NCI-H2081 (cell line): Measurements from ENCODE around the gene ABHD6.
"Not testable (repeated sequence)": the region's sequence is repeated elsewhere in the genome, so short reads cannot be mapped to it uniquely, and the experiment has no call there.

Experiments
- DNase-seq, 2 experiments: peaks; one replicate each; lab custom pipeline; 2025; lab: John Stamatoyannopoulos, UW

ABHD6 gene

GRCh38 chr3:58281069-58281468, 43.5 kb downstream of the ABHD6 start:
- no peak for DNase-seq

DNA sequence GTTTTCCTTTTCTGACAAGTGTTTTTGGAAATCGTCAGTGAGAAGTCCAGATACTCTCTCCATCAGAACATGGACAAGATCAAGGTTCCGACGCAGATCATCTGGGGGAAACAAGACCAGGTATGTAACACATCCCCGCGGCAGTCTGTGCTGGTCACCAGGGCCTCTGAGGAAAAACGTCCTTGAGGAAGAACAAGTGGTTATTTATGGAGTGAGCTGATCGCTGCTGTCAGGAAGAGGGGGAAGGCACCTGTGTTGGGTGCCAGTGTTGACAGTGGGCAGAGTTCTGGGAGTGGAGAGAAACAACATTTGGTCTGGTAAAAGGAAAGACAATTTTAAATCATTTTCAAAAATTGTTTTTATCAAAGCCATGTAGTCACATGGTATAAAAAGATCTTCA, 47.7 kb downstream of the ABHD6 start:
- no peak for DNase-seq

DNA sequence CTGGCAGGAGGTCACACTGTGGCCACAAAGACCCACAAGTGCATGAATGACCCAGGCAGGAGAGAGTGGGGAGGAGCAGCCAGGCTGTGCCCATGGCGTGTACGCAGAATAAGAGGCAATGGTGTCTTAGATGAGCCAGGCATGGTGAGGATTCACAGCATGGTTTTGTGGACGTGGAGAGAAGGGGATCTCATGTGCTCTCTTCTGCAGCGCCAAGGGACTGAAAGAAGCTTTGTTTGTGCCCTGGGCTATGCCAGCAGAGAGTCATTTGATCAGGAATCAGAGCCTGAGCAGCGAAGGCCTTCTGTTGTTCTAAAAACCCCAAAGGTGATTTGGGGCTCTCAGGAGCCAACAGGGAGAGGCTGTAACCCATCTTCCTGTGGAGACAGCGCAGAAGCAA, 49.8 kb downstream of the ABHD6 start:
- no peak for DNase-seq

DNA sequence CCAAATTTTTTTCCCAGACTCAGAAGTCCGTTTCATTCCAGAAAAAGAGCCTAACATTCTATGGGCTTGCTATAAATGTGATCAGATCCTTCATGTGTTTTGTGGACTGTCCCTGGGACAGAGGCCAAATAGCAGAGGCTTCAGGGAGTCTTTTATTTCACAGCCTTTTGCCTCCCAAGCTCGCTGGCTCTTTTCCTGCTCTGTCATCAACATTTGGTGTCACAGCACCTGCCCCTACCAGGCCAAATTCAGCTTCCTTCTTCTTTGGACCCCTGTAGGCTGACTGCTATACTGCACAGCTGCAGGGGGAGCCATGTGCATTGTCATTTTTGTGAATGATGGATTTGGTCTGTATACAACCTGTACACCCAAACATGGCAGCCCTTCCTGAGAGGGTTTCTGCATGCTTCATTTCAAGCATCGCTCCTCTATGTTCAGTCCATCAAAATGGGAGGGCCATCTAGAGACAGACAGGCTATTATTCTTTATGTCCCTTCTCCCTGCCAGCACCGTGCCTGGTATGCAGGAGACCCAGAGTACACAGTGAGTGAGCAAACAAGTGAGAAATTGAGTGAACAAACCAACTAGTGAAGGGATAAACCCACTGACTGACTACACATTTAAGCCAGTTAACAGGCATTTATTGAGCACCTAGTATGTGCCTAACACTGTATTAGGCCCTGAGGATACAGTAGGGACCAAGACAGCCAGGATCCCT, 50.6 kb downstream of the ABHD6 start:
- no peak for DNase-seq

DNA sequence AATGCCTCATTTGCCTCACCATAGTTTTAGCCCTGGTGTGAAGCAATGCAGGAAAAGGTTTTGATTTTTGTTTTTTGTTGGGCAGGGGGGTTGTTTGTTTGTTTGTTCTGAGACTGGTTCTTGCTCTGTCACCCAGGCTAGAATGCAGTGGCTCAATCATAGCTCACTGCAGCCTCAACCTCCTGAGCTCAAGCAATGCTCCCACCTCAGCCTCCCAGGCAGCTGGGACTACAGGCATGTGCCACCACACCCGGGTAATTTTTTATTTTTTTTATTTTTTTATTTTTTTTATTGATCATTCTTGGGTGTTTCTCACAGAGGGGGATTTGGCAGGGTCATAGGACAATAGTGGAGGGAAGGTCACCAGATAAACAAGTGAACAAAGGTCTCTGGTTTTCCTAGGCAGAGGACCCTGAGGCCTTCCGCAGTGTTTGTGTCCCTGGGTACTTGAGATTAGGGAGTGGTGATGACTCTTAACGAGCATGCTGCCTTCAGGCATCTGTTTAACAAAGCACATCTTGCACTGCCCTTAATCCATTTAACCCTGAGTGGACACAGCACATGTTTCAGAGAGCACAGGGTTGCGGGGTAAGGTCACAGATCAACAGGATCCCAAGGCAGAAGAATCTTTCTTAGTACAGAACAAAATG, 51.5 kb downstream of the ABHD6 start:
- not testable (repeated sequence) for DNase-seq

GRCh38 chr3:58290446-58290845, 52.9 kb downstream of the ABHD6 start:
- not testable (repeated sequence) for DNase-seq

GRCh38 chr3:58291671-58292338, 54.2 kb downstream of the ABHD6 start:
- DNase-seq = no peak

DNA sequence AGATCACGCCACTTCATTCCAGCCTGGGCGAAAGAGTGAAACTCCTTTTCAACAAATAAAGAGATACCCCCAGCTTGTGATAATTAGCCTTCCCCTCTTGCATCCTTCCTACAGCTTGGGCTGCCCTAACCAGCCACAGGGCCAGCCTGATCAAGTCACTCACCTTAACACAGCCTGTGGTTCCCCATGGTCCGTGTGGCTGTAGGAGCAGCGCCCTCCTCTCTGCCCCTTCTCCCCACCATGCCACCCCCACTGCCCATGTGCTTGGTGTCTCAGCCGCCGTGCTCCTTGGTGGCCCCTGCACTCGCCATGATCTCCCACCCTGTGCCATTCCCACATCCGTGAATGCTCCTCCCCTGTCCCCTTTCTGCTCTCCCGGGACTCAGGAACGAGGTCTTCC, 55.3 kb downstream of the ABHD6 start:
- DNase-seq = no peak

GRCh38 chr3:58293516-58293915, 55.9 kb downstream of the ABHD6 start:
- no peak for DNase-seq

- DNase-seq = no peak
These were observed 58.7 kb downstream of the ABHD6 start for GRCh38 chr3:58296269-58296668.

DNA sequence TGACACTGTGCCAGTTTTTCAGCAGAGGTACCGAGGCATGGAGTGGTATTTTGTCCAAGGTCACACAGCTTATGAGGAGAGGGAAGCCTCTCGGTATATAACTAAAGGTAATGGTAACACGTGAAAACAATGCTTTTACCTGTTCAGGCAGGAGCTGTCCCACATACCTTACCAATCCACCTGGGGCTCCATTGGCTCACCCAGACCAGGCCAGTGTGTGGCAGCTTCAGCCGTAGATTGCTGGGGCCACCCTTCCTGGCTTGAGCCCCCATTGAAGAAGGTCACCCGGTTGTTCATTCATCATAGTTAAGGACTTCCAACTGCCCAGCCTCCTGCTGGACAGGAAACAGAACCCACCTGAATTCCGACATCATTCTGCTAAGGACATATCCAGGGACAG, 59.3 kb downstream of the ABHD6 start:
- no peak for DNase-seq

DNA sequence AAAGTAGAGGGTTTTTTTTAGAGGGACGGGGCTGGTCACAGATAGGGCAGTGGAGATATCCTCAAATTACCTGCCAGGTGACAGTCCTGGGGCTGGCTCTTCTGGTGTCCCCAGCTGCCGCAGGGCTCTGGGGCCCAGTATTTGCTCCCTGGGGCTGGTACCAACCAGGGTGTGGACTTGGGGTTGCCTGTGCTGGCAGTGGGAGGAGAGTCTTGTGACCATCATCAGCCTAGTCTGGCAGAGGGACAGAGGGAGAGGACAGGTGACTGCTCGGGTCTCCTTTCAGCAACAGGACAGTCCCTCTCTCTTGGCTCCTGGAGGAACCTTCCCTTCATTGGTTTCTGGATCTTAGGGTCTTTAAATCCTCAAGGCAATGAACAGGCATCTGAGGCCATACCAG, 60.6 kb downstream of the ABHD6 start:
- DNase-seq = no peak

DNA sequence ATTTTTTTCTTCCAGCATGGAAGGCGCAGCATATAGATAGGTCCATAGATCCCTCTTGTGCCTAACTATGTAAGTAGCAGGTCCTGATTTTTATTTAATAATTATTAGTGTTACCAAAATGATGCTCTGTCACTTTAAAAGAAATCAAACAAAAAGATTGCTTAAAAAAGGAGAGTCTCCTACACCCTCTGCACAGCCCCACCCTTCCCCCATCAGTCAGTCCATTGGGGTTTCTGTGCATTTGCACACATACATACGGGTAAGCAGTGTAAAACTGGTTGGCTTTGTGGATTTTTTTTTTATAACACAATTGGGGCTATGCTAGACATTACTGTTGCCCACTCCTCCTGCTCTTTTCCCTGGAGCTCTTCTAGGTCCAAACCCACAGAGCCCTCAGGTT, 61.5 kb downstream of the ABHD6 start:
- no peak for DNase-seq

- DNase-seq = no peak
These were observed 62.4 kb downstream of the ABHD6 start for GRCh38 chr3:58299839-58300516.

DNA sequence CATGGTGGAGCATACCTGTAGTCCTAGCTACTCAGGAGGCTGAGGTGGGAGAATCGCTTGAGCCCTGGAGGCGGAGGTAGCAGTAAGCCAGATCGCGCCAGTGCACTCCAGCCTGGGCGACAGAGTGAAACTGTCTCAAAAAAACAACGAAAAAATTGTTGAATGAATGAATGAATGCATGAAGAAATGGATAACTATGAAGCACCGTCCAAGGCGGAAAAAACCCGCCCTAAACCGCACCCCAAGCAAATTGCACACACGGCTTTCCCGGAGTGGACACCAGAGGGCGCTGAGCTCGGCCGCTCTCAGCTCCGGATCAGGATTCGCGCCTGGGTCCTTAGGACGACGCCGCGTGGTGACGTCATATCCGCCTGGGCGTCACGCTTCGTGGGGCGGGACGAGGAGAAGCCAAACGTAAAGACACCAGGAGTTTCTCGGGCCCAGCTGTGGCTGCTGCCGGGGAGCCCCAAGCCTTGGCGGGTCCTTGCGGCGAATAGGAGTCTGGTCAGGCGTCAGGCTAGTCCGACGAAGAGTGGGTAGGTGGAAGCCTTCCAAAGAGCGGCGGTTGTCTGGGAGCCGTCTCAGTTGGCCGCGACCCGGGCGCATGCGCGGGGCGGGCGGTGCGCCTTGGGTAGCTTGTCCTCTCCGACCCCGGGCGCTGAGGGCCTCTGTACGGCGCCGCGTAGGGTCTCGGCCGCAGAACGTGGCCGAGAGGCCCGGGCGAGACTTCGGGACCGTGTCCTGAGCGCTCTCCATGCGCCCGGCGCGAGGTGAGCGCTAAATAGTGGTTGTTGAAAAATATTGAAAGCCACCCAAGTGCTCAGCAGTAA, 68.5 kb downstream of the ABHD6 start, which contains the start of the genes HTD2 and RPP14:
Gene HTD2, plus strand, starts transcription at position 639 of the 830 bp plus-strand sequence. CDS start 11,094 bp downstream, outside the sequence.
Gene RPP14, plus strand, starts transcription at position 364 of the 830 bp plus-strand sequence. CDS start 4,085 bp downstream, outside the sequence.
- peak; percentile 91 to 92 for DNase-seq

GRCh38 chr3:58307639-58308215, 70.1 kb downstream of the ABHD6 start:
- DNase-seq = peak; percentile 21 to 48

GRCh38 chr3:58308728-58309127, 71.1 kb downstream of the ABHD6 start:
- no peak for DNase-seq

DNA sequence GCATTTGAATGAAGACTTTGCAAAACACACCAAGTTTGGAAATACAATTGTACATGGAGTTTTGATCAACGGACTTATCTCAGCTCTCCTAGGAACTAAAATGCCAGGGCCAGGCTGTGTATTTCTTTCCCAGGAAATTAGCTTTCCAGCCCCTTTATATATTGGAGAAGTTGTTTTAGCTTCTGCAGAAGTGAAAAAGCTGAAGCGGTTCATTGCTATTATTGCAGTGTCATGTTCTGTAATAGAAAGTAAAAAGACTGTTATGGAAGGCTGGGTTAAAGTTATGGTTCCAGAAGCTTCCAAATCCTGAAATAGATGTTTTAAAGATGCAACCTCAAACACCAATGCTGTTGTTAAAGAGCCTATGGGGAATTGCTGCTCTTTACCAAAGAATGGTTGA, 80.2 kb downstream of the ABHD6 start:
- no peak for DNase-seq

DNA sequence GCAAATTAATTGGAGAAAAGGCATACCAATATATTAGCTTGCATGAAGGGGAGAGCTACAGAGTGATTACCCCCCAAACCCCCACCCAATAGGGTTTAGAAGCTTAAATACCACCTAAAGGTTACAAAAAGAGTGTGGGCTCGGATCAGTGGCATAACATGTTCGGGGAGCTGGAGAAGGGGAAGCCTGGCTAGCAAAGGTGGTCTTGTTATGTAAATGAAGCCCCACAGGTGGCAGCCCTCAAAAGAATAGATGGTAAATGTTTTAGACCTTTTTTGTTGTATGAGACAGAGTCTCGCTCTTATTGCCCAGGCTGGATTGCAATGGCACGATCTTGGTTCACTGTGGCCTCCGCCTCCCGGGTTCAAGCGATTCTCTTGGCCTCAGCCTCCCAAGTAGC, 84.2 kb downstream of the ABHD6 start:
- no peak for DNase-seq

- DNase-seq = no peak
These were observed 85.2 kb downstream of the ABHD6 start for GRCh38 chr3:58322793-58323192.
